ENCODE data around the gene MRPL44. TPM values are rescaled to one million over a fixed set of nuclear protein-coding genes. Genes with fewer than 3 reads are reported as not detected.
A peak's percentile ranks its signal among the peaks of the same experiment; 100 is the strongest.

The MRPL44 gene
- total and polyA plus RNA-seq, 8 donors = 0.87 to 80.8 (median 17.9) TPM

DNA sequence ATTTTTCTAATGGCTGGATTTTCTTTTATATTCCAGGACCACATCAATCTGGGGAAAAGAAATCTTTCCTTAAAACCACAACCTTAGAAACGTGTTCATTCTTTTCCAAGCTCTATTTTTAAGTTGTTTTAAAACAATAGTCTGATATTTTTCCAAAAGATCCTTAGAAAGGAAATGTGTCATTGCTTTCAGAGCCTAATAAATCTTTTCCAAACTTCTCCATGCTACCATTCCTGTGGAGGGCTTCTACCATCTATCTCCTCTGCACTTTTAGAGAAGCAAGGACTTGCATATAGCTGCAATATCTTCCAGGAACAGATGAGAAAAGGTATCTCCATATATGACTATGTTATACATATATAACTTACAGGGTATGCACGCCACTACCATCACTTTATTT, 33.3 kb upstream of the MRPL44 start:
- Histone ChIP-seq H3K27ac (no peak overlapping the region), H3K4me3 (no peak overlapping the region), H3K9me3 (peaks cover 3 to 12% (median 8%) of the 10 kb centered on the region in 4 donors), H3K4me1 (peaks cover 0 to 32% (median 17%) of the 10 kb centered on the region in 4 donors), H3K27me3 (no peaks in the 10 kb centered on the region), H3K36me3 (no peaks in the 10 kb centered on the region)
- WGBS, 5 donors = 75 to 90% (median 83%) methylated on average over 2 of the region's 2 CpGs
- no peak for TF ChIP-seq CTCF (IDR thresholded peaks at IDR 0.05)
- no peak for TF ChIP-seq POLR2AphosphoS5 (IDR thresholded peaks at IDR 0.05)
- TF ChIP-seq POLR2A (IDR thresholded peaks at IDR 0.05) = no peak
- TF ChIP-seq EP300 (IDR thresholded peaks at IDR 0.05) = no peak
- intact Hi-C loops (cut with DNase I; ENCODE audit: low total_unique reads) = no loop called here
- no peak for DNase-seq

DNA sequence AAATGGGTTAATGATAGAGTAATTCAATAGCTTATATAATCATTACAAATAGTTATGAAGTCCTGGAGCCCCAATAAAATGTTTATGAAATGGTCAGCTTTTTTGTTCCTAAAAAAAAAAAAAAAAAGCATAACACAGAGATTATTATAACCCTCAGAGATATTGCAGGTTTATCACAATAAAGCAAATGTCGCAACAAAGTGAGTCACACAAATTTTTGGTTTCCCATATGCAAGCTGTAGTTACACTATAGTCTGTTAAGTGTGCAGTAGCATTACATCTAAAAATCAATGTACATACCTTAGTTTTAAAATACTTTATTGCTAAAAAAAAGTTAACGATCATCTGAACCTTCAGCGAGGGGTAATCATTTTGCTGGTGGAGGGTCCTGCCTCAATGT, 32.2 kb upstream of the MRPL44 start:
- no peak overlapping the region for H3K4me3 ChIP-seq
- intact Hi-C loops (cut with DNase I; ENCODE audit: low total_unique reads) = no loop called here
- no peak for DNase-seq
- 93 to 98% (median 97%) methylated on average over 3 of the region's 3 CpGs for WGBS, 5 donors
- H3K36me3 ChIP-seq = no peaks in the 10 kb centered on the region
- H3K27me3 ChIP-seq = no peaks in the 10 kb centered on the region
- TF ChIP-seq EP300 (IDR thresholded peaks at IDR 0.05) (no peak), POLR2A (IDR thresholded peaks at IDR 0.05) (no peak), CTCF (IDR thresholded peaks at IDR 0.05) (no peak), POLR2AphosphoS5 (IDR thresholded peaks at IDR 0.05) (no peak)
- H3K27ac ChIP-seq = no peak overlapping the region
- peaks cover 3 to 12% (median 8%) of the 10 kb centered on the region in 4 donors for H3K9me3 ChIP-seq
- peaks cover 3 to 31% (median 18%) of the 10 kb centered on the region in 4 donors for H3K4me1 ChIP-seq

GRCh38 chr2:223928113-223929006, 28.9 kb upstream of the MRPL44 start:
- H3K36me3 ChIP-seq = no peaks in the 10 kb centered on the region
- WGBS, 5 donors = 86 to 96% (median 93%) methylated on average over 7 of the region's 7 CpGs
- no peak for DNase-seq
- H3K27ac ChIP-seq = no peak overlapping the region
- no peaks in the 10 kb centered on the region for H3K27me3 ChIP-seq
- peaks cover 17 to 45% (median 28%) of the 10 kb centered on the region in 4 donors for H3K4me1 ChIP-seq
- peaks cover 3 to 12% (median 8%) of the 10 kb centered on the region in 4 donors for H3K9me3 ChIP-seq
- TF ChIP-seq POLR2AphosphoS5 (IDR thresholded peaks at IDR 0.05) = no peak
- intact Hi-C loops (cut with DNase I; ENCODE audit: low total_unique reads) = no loop called here
- no peak overlapping the region for H3K4me3 ChIP-seq

- peak overlapping the region in 2 of 5 donors; percentile 43 for H3K27ac ChIP-seq
- no peaks in the 10 kb centered on the region for H3K27me3 ChIP-seq
- WGBS, 5 donors = 38 to 47% (median 42%) methylated on average over 4 of the region's 4 CpGs
- intact Hi-C loops (cut with DNase I; ENCODE audit: low total_unique reads) = no loop called here
- no peak overlapping the region for H3K4me3 ChIP-seq
- H3K36me3 ChIP-seq = no peaks in the 10 kb centered on the region
- H3K4me1 ChIP-seq = peaks cover 24 to 55% (median 36%) of the 10 kb centered on the region in 4 donors
- peaks cover 3 to 12% (median 8%) of the 10 kb centered on the region in 4 donors for H3K9me3 ChIP-seq
- no peak for DNase-seq
- TF ChIP-seq EP300 (IDR thresholded peaks at IDR 0.05) (no peak), POLR2A (IDR thresholded peaks at IDR 0.05) (no peak), CTCF (IDR thresholded peaks at IDR 0.05) (no peak), POLR2AphosphoS5 (IDR thresholded peaks at IDR 0.05) (no peak)
Observed at GRCh38 chr2:223929571-223930102, 27.6 kb upstream of the MRPL44 start.

Data from stomach (tissue), 9 donors.